A673 (cell line): ENCODE data around the gene NACC2.

Experiments
- CTCF ChIP-seq: fragments of 300-800, 200-600 bp; sonication (generic); conservative IDR thresholded peaks from 2 replicates; pipeline ENCODE4 v1.5.1; 2017; ENCODE audit warnings: low read depth, mild to moderate bottlenecking, antibody characterized with exemption, low read length, moderate library complexity, mixed read lengths
- EZH2 ChIP-seq: fragments of 200-600 bp; sonication (generic); IDR thresholded peaks from 2 replicates; pipeline ENCODE4 v1.6.1; 2017; ENCODE audit warnings: borderline replicate concordance, low read depth, mild to moderate bottlenecking, mixed read lengths, antibody characterized with exemption, low read length; ENCODE audit not compliant: poor library complexity, severe bottlenecking

GRCh38 chr9:136061405-136061804, 33.7 kb downstream of the NACC2 start:
- TF ChIP-seq CTCF (no peak), EZH2 (no peak)
